H1 (cell line): ENCODE measurements around the gene PCDH9. TPM values are rescaled to one million over a fixed set of nuclear protein-coding genes. Genes with fewer than 3 reads are reported as not detected.

Experiments used
- CTCF ChIA-PET: fragments of 300-600 bp; sonication (Branson Sonifier 250); formaldehyde crosslinking; loops from one replicate; lab custom pipeline; 2021; ENCODE audit not compliant: partially characterized antibody; lab: Charles Lee
- POLR2A ChIA-PET: fragments of 300-600 bp; sonication (Branson Sonifier 250); formaldehyde crosslinking; loops from one replicate; lab custom pipeline; 2021; ENCODE audit warnings: inconsistent platforms; ENCODE audit not compliant: partially characterized antibody; lab: Charles Lee
- DNase-seq, 2 experiments: peaks; one replicate each; pipeline versions ENCODE4 v3.0.0 to v3.0.0-alpha.2; 2010 to 2022; ENCODE audit warnings: low spot score in 2 of 2, low read depth in 1 of 2, mixed read lengths in 1 of 2
- FAIRE-seq: peaks from 2 replicates; lab custom pipeline; 2011; peaks lifted over from hg19 to GRCh38; lab: Jason Lieb, UNC
- H2AFZ ChIP-seq: 2 replicates; pipeline ENCODE4 v1.8.1; 2012; ENCODE audit warnings: low read length, inconsistent platforms
- H2AK5ac ChIP-seq: 2 replicates; pipeline ENCODE4 v1.6.1; 2013; ENCODE audit warnings: low read depth, low read length
- H2BK120ac ChIP-seq: replicated peaks from 2 replicates; pipeline ENCODE3; 2013; ENCODE audit warnings: low read depth, low read length, inconsistent platforms
- H2BK12ac ChIP-seq: 2 replicates; pipeline ENCODE4 v1.6.1; 2013; ENCODE audit warnings: low read depth, low read length
- H2BK15ac ChIP-seq: 2 replicates; pipeline ENCODE4 v1.6.1; 2013; ENCODE audit warnings: low read length
- H2BK20ac ChIP-seq: 2 replicates; pipeline ENCODE4 v1.6.1; 2013; ENCODE audit warnings: low read length
- H2BK5ac ChIP-seq: 2 replicates; pipeline ENCODE4 v1.6.1; 2013; ENCODE audit warnings: low read depth, low read length
- H3K14ac ChIP-seq: 2 replicates; pipeline ENCODE4 v1.6.1; 2013; ENCODE audit warnings: inconsistent platforms; ENCODE audit not compliant: insufficient read length
- H3K18ac ChIP-seq: 2 replicates; pipeline ENCODE4 v1.6.1; 2013; ENCODE audit warnings: low read length; ENCODE audit errors: extremely low read depth
- H3K23ac ChIP-seq: 2 replicates; pipeline ENCODE4 v1.6.1; 2013; ENCODE audit warnings: inconsistent platforms; ENCODE audit not compliant: insufficient read length
- H3K23me2 ChIP-seq: 2 replicates; pipeline ENCODE4 v1.6.1; 2013; ENCODE audit warnings: low read depth, low read length
- H3K27ac ChIP-seq: 2 replicates; pipeline ENCODE4 v1.6.1; 2011; ENCODE audit warnings: low read depth, low read length, inconsistent platforms
- H3K27me3 ChIP-seq, 4 experiments: replicated peaks in 1 of 4; 1 replicate in 1 of 4; 2 replicates in 3 of 4; pipeline versions ENCODE4 v1.6.1 to v1.8.1; 2011 to 2013; ENCODE audit warnings: low read length in 3 of 4, mild to moderate bottlenecking in 3 of 4, inconsistent platforms in 2 of 4, mixed read lengths in 2 of 4, moderate library complexity in 1 of 4; ENCODE audit not compliant: control insufficient read depth in 3 of 4, insufficient read depth in 3 of 4; ENCODE audit errors: extremely low read depth in 1 of 4
- H3K36me3 ChIP-seq, 4 experiments: 2 replicates each; pipeline versions ENCODE4 v1.6.1 to v1.8.1; 2011 to 2013; ENCODE audit warnings: mild to moderate bottlenecking in 4 of 4, low read length in 3 of 4, moderate library complexity in 2 of 4, control low read depth in 1 of 4, inconsistent platforms in 1 of 4; ENCODE audit not compliant: insufficient read depth in 4 of 4, control insufficient read depth in 2 of 4
- H3K4ac ChIP-seq: replicated peaks from 2 replicates; pipeline ENCODE3; 2013; ENCODE audit warnings: low read length, low read depth, mixed read lengths, inconsistent platforms; ENCODE audit not compliant: insufficient read length
- H3K4me1 ChIP-seq, 4 experiments: replicated peaks in 1 of 4; 1 replicate in 1 of 4; 2 replicates in 3 of 4; pipeline versions ENCODE4 v1.6.1 to v1.8.1; 2011 to 2013; ENCODE audit warnings: low read length in 3 of 4, inconsistent platforms in 2 of 4, mixed read lengths in 1 of 4; ENCODE audit not compliant: insufficient read depth in 4 of 4, control insufficient read depth in 3 of 4
- H3K4me2 ChIP-seq, 2 experiments: 2 replicates each; pipeline versions ENCODE4 v1.6.1 to v1.8.1; 2011 to 2013; ENCODE audit warnings: low read depth in 2 of 2, low read length in 2 of 2, control low read depth in 1 of 2, inconsistent platforms in 1 of 2, mild to moderate bottlenecking in 1 of 2; ENCODE audit not compliant: insufficient read depth in 1 of 2
- H3K4me3 ChIP-seq, 4 experiments: fragments of 200-600, 300-600 bp in 1 of 4; sonication (generic), shearing (Covaris generic), sonication (Bioruptor Twin) in 1 of 4; 2 replicates each; pipeline versions ENCODE4 v1.5.1 to v1.8.1; 2011 to 2016; ENCODE audit warnings: low read length in 4 of 4, low read depth in 3 of 4, control low read depth in 2 of 4, inconsistent platforms in 2 of 4, mild to moderate bottlenecking in 2 of 4, mixed read lengths in 1 of 4, moderate library complexity in 1 of 4; ENCODE audit not compliant: insufficient read depth in 2 of 4; ENCODE audit errors: extremely low read depth in 1 of 4
- H3K56ac ChIP-seq: replicated peaks from 2 replicates; pipeline ENCODE3; 2013; ENCODE audit warnings: low read depth, mild to moderate bottlenecking, mixed read lengths, low read length, inconsistent platforms; ENCODE audit not compliant: insufficient read length
- H3K79me1 ChIP-seq: 2 replicates; pipeline ENCODE4 v1.6.1; 2013; ENCODE audit warnings: low read depth, low read length, control low read depth
- H3K79me2 ChIP-seq, 2 experiments: 2 replicates each; pipeline versions ENCODE4 v1.6.1 to v1.8.1; 2012 to 2013; ENCODE audit warnings: low read length in 2 of 2, mild to moderate bottlenecking in 2 of 2, inconsistent platforms in 1 of 2; ENCODE audit not compliant: insufficient read depth in 2 of 2, control insufficient read depth in 1 of 2
- H3K9ac ChIP-seq, 4 experiments: replicated peaks in 1 of 4; 1 replicate in 1 of 4; 2 replicates in 3 of 4; pipeline versions ENCODE4 v1.6.1 to v1.8.1; 2011 to 2013; ENCODE audit warnings: low read depth in 3 of 4, low read length in 3 of 4, control low read depth in 2 of 4, mild to moderate bottlenecking in 2 of 4, moderate library complexity in 2 of 4, inconsistent platforms in 1 of 4; ENCODE audit errors: extremely low read depth in 1 of 4
- H3K9me3 ChIP-seq, 2 experiments: 2 replicates each; pipeline versions ENCODE4 v1.6.1 to v1.8.1; 2012 to 2013; ENCODE audit warnings: mild to moderate bottlenecking in 2 of 2, moderate library complexity in 2 of 2, control low read depth in 1 of 2, inconsistent platforms in 1 of 2, low read depth in 1 of 2, low read length in 1 of 2, mixed read lengths in 1 of 2; ENCODE audit not compliant: insufficient read depth in 2 of 2
- H4K20me1 ChIP-seq, 2 experiments: replicated peaks in 1 of 2; 2 replicates each; pipeline versions ENCODE3 to v1.8.1; 2011 to 2013; ENCODE audit warnings: inconsistent platforms in 2 of 2, low read length in 2 of 2, mild to moderate bottlenecking in 1 of 2; ENCODE audit not compliant: insufficient read depth in 2 of 2, control insufficient read depth in 1 of 2
- H4K5ac ChIP-seq: 2 replicates; pipeline ENCODE4 v1.6.1; 2013; ENCODE audit warnings: low read length, low read depth, mixed read lengths, inconsistent platforms; ENCODE audit not compliant: insufficient read length
- H4K8ac ChIP-seq: 2 replicates; pipeline ENCODE4 v1.8.0; 2013; ENCODE audit warnings: mild to moderate bottlenecking, moderate library complexity, low read length, inconsistent platforms; ENCODE audit not compliant: insufficient read depth; ENCODE audit errors: extremely low read depth
- H4K91ac ChIP-seq: replicated peaks from 2 replicates; pipeline ENCODE3; 2013; ENCODE audit warnings: low read length, mixed read lengths, inconsistent platforms; ENCODE audit not compliant: insufficient read length
- KDM5A ChIP-seq: fragments of 200-600 bp; IDR thresholded peaks from 2 replicates; pipeline ENCODE4 v1.7.1; 2012; ENCODE audit warnings: mild to moderate bottlenecking, low read length, inconsistent platforms, mixed read lengths
- POLR2A ChIP-seq, 2 experiments: IDR thresholded peaks; 1 replicate in 1 of 2; 2 replicates in 1 of 2; pipeline ENCODE4 v1.6.1; 2011; ENCODE audit warnings: low read depth in 2 of 2, low read length in 2 of 2, mild to moderate bottlenecking in 2 of 2; ENCODE audit errors: control extremely low read depth in 1 of 2
- POU5F1 ChIP-seq: IDR thresholded peaks from 2 replicates; pipeline ENCODE4 v1.6.1; 2011; ENCODE audit warnings: low read depth, mild to moderate bottlenecking, low read length, moderate library complexity
- SIRT6 ChIP-seq: IDR thresholded peaks from one replicate; pipeline ENCODE4 v1.7.1; 2012; ENCODE audit warnings: low read length, inconsistent platforms
- SIX5 ChIP-seq: IDR thresholded peaks from 2 replicates; pipeline ENCODE4 v1.6.1; 2011; ENCODE audit warnings: mild to moderate bottlenecking, low read depth, low read length
- SP2 ChIP-seq: IDR thresholded peaks from 2 replicates; pipeline ENCODE4 v1.6.1; 2012; ENCODE audit warnings: mild to moderate bottlenecking, low read length, inconsistent platforms
- WGBS, 2 experiments: shearing (Covaris generic) in 1 of 2; methylation state at CpG; one replicate each; pipeline versions ENCODE4 v1.1.6 to v1.1.7; 2013 to 2015; ENCODE audit warnings: low lambda C conversion rate in 2 of 2, mixed read lengths in 2 of 2, inconsistent platforms in 1 of 2, low coverage in 1 of 2, missing lambda C conversion rate in 1 of 2; ENCODE audit not compliant: insufficient replicate concordance in 2 of 2, insufficient coverage in 1 of 2, insufficient read length in 1 of 2; ENCODE audit errors: extremely low coverage in 1 of 2, missing lambda C conversion rate in 1 of 2; 5-methylcytosine and 5-hydroxymethylcytosine counted together
- polyA plus RNA-seq, 7 experiments: library from polyadenylated mRNA; depleted of rRNA in 3 of 7; stranded (reverse) in 5 of 7; unstranded in 2 of 7; fragments of >200 nt in 5 of 7; fragments of 200-250 nt in 2 of 7; gene quantifications; 1 replicate in 5 of 7; 2 replicates in 1 of 7; 4 replicates in 1 of 7; pipeline versions ENCODE4 v1.2.1 to v1.2.3, GENCODE V29; 2011 to 2013; ENCODE audit warnings: missing spikeins in 2 of 7, mixed read lengths in 2 of 7
- total RNA-seq: library from RNA; stranded (reverse); fragmentation: NEBNext Ultra II Directional; extraction: Animal tissue kit (Norgen Biotek cat#: 25700); gene quantifications from 2 replicates; pipeline ENCODE4 v1.2.1, GENCODE V29; 2021

Gene PCDH9
- total and polyA plus RNA-seq, 2 of the 8 experiments (the other 6 are each of a cell fraction or from before 2014, with no cell fraction given) = 0.12 to 0.60 TPM

DNA sequence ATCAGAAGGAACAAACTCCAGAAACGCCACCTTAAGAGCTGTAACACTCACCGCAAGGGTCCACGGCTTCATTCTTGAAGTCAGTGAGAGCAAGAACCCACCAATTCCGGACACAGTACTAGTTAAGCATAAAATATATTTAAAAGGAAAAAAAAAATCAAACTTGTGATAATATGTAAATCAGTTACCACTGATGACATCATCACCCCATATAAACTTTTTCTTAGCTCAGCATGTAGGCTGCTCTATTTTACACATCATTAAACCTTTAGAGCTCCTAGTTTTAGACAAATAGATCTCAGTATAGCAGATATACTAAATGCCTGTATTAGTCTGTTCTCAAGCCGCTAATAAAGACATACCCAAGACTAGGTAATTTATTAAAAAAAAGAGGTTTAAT is 668.1 kb downstream of the PCDH9 start:
- Histone ChIP-seq H3K4me3 (no peak overlapping the region), H4K20me1 (no peaks in the 10 kb centered on the region), H2AK5ac (no peak overlapping the region), H3K18ac (no peak overlapping the region), H3K79me1 (no peaks in the 10 kb centered on the region), H3K56ac (no peak overlapping the region), H3K23me2 (no peaks in the 10 kb centered on the region), H4K8ac (no peak overlapping the region)
- DNase-seq = no peak
- TF ChIP-seq KDM5A (no peak), POLR2A (IDR thresholded peaks at IDR 0.05; ENCODE audit: control extremely low read depth in 1 of 2, low read depth in 2 of 2, low read length in 2 of 2) (no peak), SIRT6 (no peak), SP2 (no peak), POU5F1 (no peak), SIX5 (no peak)
- TF ChIP-seq, all 59 proteins: peak for 0
- Histone ChIP-seq H2BK15ac (no peak overlapping the region), H3K23ac (no peak overlapping the region), H3K27me3 (no peaks in the 10 kb centered on the region), H3K9me3 (peaks cover 0 to 6% of the 10 kb centered on the region in 2 experiments; a peak in 1 of 4 replicates), H3K4me1 (no peaks in the 10 kb centered on the region; a peak in 2 of 7 replicates), H3K9ac (no peak overlapping the region), H2BK5ac (no peak overlapping the region), H3K14ac (no peak overlapping the region), H3K36me3 (no peaks in the 10 kb centered on the region), H2AFZ (no peak overlapping the region), H3K4ac (no peak overlapping the region), H4K91ac (no peak overlapping the region), H2BK120ac (no peak overlapping the region), H4K5ac (no peak overlapping the region), H3K4me2 (no peak overlapping the region), H3K79me2 (no peaks in the 10 kb centered on the region), H2BK12ac (no peak overlapping the region), H3K27ac (no peak overlapping the region), H2BK20ac (no peak overlapping the region)
- CTCF ChIA-PET = interaction anchor here (0.9 to 1.4 kb wide), 2 partner anchors 57 to 103 kb away, joined by 3 to 5 read pairs; no protein-coding TSS in a partner anchor
- WGBS, 2 experiments = 72% methylated on average over 5 of the region's 5 CpGs; no CpG with 5 or more reads in 1 of the 2 experiments
- POLR2A ChIA-PET = no interaction called here
- no peak for FAIRE-seq
